Activated T-helper 17 cell treated with anti-CD3 and anti-CD28 coated beads, Interleukin-2, amount 50 U/mL, for 72 hours (primary cell): ENCODE measurements around the gene UPP1. TPM values are rescaled to one million over a fixed set of nuclear protein-coding genes. Genes with fewer than 3 reads are reported as not detected.
A peak's percentile ranks its signal among the peaks of the same experiment; 100 is the strongest.
"Not testable (repeated sequence)": the region's sequence is repeated elsewhere in the genome, so short reads cannot be mapped to it uniquely, and the experiment has no call there.

Experiments used
- ATAC-seq: fragments of 150-1000 bp; cut with Tn5 transposase; replicated peaks from 2 replicates; pipeline ENCODE4 v1.10.0; 2021; ENCODE audit warnings: mild to moderate bottlenecking, moderate library complexity
- H3K27ac Mint-ChIP-seq: one replicate; pipeline ENCODE4 v1.8.0; 2022; ENCODE audit warnings: mixed read lengths
- H3K27me3 Mint-ChIP-seq: one replicate; pipeline ENCODE4 v1.8.0; 2022; ENCODE audit warnings: mixed read lengths
- H3K36me3 Mint-ChIP-seq: one replicate; pipeline ENCODE4 v1.8.0; 2022; ENCODE audit warnings: low read depth, mild to moderate bottlenecking, mixed read lengths
- H3K4me1 Mint-ChIP-seq: one replicate; pipeline ENCODE4 v1.8.0; 2022; ENCODE audit warnings: mixed read lengths
- H3K4me3 Mint-ChIP-seq: one replicate; pipeline ENCODE4 v1.8.0; 2022; ENCODE audit warnings: mild to moderate bottlenecking, mixed read lengths
- H3K9me3 Mint-ChIP-seq: one replicate; pipeline ENCODE4 v1.8.0; 2022; ENCODE audit warnings: mixed read lengths
- total RNA-seq, 2 donors: library from RNA; stranded (reverse); gene quantifications; one replicate each; pipeline ENCODE4 v1.2.3, GENCODE V29; 2022

The UPP1 gene
- total RNA-seq, 2 donors from 2014 or later: 69.1 to 83.9 TPM

DNA sequence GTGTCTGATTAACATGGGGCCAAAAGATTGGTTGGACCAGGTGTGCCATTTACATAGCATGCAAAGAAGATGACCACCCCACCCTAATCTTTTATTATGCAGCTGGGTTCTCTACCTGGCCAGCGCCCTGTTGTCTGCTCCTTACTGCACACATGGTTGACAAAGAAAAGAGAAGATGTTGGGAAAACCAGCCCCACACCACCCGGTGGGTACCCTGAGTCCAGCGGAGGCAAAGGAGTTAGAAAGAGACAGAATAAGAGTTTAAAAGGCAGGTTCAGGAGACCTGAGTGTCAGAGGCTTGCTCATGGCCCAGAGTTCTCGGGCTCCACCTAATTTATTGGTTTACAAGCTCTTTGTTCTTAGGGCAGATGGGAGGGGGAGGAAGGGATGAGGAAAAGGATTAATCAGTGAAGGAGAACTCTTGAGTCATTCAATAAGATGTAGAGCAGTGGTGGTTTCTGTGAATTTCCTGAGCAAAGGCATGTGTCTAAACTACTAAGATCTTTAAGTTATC lies 58.1 kb downstream of the UPP1 start:
- Mint-ChIP-seq H3K4me1 (no peaks in the 10 kb centered on the region), H3K27ac (no peak overlapping the region), H3K36me3 (no peaks in the 10 kb centered on the region), H3K27me3 (peaks cover 18% of the 10 kb centered on the region), H3K4me3 (no peak overlapping the region), H3K9me3 (no peaks in the 10 kb centered on the region)
- ATAC-seq: no peak

GRCh38 chr7:48147690-48148089 lies 58.6 kb downstream of the UPP1 start:
- H3K27me3 Mint-ChIP-seq: peaks cover 18% of the 10 kb centered on the region
- H3K36me3 Mint-ChIP-seq, H3K4me3 Mint-ChIP-seq, H3K9me3 Mint-ChIP-seq, H3K27ac Mint-ChIP-seq, H3K4me1 Mint-ChIP-seq, ATAC-seq: not testable (repeated sequence)

GRCh38 chr7:48148311-48148710 lies 59.2 kb downstream of the UPP1 start:
- Mint-ChIP-seq H3K36me3 (no peaks in the 10 kb centered on the region), H3K27me3 (peaks cover 18% of the 10 kb centered on the region), H3K9me3 (no peaks in the 10 kb centered on the region), H3K4me3 (no peak overlapping the region), H3K27ac (no peak overlapping the region), H3K4me1 (no peaks in the 10 kb centered on the region)
- no peak for ATAC-seq

GRCh38 chr7:48149058-48149457 lies 60.0 kb downstream of the UPP1 start:
- Mint-ChIP-seq H3K4me1 (no peaks in the 10 kb centered on the region), H3K27ac (no peak overlapping the region), H3K36me3 (no peaks in the 10 kb centered on the region), H3K27me3 (peaks cover 14% of the 10 kb centered on the region), H3K9me3 (no peaks in the 10 kb centered on the region), H3K4me3 (no peak overlapping the region)
- ATAC-seq: no peak

DNA sequence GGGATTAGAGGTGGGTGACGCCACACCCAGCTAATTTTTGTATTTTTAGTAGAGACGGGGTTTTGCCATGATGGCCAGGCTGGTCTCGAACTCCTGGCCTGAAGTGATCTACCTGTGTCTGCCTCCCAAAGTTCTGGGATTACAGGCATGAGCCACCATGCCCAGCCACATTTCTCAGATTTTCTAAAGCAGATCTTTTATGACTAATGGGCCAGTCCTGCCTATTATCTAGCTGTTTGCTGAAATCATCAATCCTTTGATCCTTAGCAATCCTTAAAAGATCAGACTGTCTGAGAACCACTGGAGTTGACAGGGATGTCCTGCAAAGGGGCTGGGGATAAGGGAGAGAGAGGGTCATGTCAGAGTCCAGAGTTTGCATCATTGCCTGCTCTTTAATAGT lies 61.0 kb downstream of the UPP1 start:
- Mint-ChIP-seq H3K36me3 (no peaks in the 10 kb centered on the region), H3K4me3 (no peak overlapping the region), H3K27ac (no peak overlapping the region), H3K9me3 (no peaks in the 10 kb centered on the region), H3K27me3 (peaks cover 15% of the 10 kb centered on the region), H3K4me1 (no peaks in the 10 kb centered on the region)
- ATAC-seq: no peak

- H3K9me3 Mint-ChIP-seq: no peaks in the 10 kb centered on the region
- no peaks in the 10 kb centered on the region for H3K36me3 Mint-ChIP-seq
- no peak overlapping the region for H3K27ac Mint-ChIP-seq
- H3K4me1 Mint-ChIP-seq: no peaks in the 10 kb centered on the region
- no peak overlapping the region for H3K4me3 Mint-ChIP-seq
- ATAC-seq: peak; percentile 53
- peaks cover 12% of the 10 kb centered on the region for H3K27me3 Mint-ChIP-seq
Measured at GRCh38 chr7:48154792-48155413, 65.8 kb downstream of the UPP1 start.

Other genes starting within 250 kb of the UPP1 start
- gene PKD1L1, start 140.8 kb upstream of the UPP1 start, total RNA-seq: under 1 TPM; 0.16 to 0.61 TPM
- 10 to 100 TPM; 50.0 to 59.7 TPM for gene HUS1, start 109.7 kb upstream of the UPP1 start, total RNA-seq
- under 1 TPM in 1 of 2 donors, not detected in 1; 0.50 TPM for gene SUN3, start 60.2 kb upstream of the UPP1 start, total RNA-seq
- under 1 TPM; 0.32 to 0.95 TPM for gene C7orf57, start 53.7 kb upstream of the UPP1 start, total RNA-seq
- not detected for gene ABCA13, start 82.2 kb downstream of the UPP1 start, total RNA-seq